Stimulated activated CD4-positive, alpha-beta T cell treated with anti-CD3 and anti-CD28 coated beads, TNF-alpha, amount 100 ng/mL, for 4 hours (primary cell): ENCODE results near the gene OXGR1.

Experiments used
- DNase-seq, 3 experiments: peaks; one replicate each; pipeline ENCODE4 v3.0.0-alpha.2; 2020; ENCODE audit warnings: low read depth in 3 of 3

The OXGR1 gene

GRCh38 chr13:96963786-96964475 lies 30.3 kb downstream of the OXGR1 start:
- DNase-seq, result no peak

- no peak for DNase-seq
Observed at GRCh38 chr13:96960379-96960778, 33.9 kb downstream of the OXGR1 start.

GRCh38 chr13:96958286-96958891 lies 35.9 kb downstream of the OXGR1 start:
- no peak for DNase-seq

GRCh38 chr13:96952595-96952994 lies 41.7 kb downstream of the OXGR1 start:
- DNase-seq, result no peak

- no peak for DNase-seq
Observed at GRCh38 chr13:96948127-96948526, 46.1 kb downstream of the OXGR1 start.

- DNase-seq, result no peak
Observed at GRCh38 chr13:96947343-96947910, 46.8 kb downstream of the OXGR1 start.

GRCh38 chr13:96946709-96947311 lies 47.5 kb downstream of the OXGR1 start:
- DNase-seq, result no peak

- no peak for DNase-seq
Observed at GRCh38 chr13:96940961-96941360, 53.3 kb downstream of the OXGR1 start.

- no peak for DNase-seq
Observed at GRCh38 chr13:96935901-96936300, 58.4 kb downstream of the OXGR1 start.
